NOMO-1 treated with dmso at 0.1 percent for 144 hours (cell line): ENCODE data around the gene GSTK1.
"Not testable (repeated sequence)": the region's sequence is repeated elsewhere in the genome, so short reads cannot be mapped to it uniquely, and the experiment has no call there.

Source experiments
- DNase-seq: peaks from one replicate; lab custom pipeline; 2025; ENCODE audit not compliant: unreplicated experiment; lab: John Stamatoyannopoulos, UW

The GSTK1 gene

DNA sequence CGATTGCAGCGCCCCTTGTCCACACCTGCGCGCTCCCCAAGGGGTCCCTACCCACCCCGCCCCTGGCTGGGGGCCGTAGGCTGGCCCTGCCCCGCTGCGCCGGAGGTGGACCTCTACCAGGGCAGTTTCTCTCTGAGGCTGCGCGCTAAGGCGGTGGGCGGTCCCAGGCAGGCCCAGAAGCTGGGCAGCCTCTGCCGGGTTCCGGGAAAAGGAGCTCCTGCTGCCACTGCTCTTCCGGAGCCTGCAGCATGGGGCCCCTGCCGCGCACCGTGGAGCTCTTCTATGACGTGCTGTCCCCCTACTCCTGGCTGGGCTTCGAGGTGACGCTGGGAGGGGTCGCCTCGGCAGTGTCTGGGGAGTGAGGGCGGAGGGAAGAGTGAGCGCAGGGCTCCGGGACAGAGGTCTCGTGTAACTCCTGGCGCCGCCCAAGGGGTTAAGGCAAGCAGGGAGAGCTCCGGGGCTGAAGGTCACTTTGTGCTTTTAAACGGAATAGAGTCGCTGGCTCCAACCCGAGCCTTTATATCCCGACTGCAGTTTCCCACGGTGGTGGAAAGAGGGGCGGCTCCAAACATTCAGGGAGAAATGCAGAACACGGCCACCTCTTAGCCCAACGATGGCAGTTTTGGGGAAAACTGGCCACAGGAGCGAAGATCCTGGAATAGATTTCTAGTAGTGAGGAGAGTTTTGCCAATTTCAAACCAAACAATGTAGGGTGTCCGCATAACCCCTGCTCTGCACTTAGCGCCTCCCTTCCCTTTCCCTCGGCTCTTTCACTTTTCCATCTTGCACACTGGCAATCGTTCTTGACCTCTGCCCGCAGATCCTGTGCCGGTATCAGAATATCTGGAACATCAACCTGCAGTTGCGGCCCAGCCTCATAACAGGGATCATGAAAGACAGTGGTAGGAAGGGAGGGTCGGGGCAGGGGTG, at the start of gene GSTK1:
TSS of gene GSTK1 (plus strand) at position 176 of the 930 bp plus-strand sequence. CDS start at position 249, 73 bp downstream.
- peak; percentile 26 for DNase-seq

GRCh38 chr7:143213478-143213877, 49.8 kb upstream of the GSTK1 start:
- DNase-seq: not testable (repeated sequence)

DNA sequence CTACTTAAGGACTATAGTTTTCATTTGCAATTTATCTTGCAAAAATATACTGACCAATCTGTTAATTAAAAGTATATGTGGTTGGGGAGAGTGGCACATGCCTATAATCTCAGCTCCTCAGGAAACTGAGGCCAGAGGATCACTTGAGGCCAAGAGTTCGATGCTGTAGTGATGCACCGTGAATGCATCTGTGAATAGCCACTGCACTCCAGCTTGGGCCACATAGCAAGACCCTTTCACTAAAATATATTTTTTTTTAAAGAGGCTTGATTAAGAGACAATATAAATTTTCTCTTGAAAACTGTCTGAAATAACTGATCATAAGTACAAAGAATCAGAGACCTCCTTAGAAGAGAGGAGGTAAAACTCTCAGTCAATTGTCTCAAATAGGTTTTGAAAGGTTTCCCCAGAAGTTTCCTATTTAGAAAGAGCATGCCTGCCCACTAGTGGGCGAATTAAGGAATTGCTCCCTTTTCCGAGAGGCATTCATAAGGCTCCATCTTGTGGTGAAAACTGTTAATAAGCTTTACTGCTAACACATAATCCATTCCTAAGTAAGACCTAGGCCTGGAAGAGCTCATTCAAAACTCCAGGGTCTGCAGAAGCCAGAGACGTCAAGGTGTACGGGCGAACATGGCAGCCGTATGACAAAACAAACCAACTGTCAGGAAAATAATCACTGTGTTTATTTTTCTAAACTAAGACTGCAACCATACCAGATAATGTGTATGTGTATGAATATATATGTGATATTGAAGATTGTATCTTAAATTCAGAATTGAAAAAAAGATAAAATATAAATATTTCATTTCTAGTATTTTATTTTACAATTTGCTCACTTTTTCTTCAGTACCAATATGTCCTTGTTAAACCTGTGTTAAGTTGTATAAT, 48.2 kb upstream of the GSTK1 start:
- DNase-seq: peak; percentile 33

DNA sequence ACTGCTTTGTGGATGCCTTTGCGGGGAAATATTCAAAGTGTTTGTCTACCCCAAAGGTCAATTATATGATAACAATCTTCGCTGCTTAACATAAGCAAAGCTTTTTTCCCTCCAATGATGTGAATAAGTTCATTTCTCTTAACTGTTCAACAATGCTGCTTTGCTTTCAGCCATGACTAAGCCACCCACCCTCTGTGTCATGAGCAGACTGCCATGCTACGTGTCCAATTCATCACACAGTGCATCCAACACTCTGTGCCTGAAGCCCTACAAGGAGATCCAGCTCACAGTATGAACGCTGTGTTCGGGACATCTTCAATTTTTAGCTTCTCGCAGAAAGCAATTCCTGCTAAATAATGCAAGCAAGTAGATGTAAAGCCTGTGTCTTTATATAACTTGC, 47.1 kb upstream of the GSTK1 start:
- DNase-seq: no peak

DNA sequence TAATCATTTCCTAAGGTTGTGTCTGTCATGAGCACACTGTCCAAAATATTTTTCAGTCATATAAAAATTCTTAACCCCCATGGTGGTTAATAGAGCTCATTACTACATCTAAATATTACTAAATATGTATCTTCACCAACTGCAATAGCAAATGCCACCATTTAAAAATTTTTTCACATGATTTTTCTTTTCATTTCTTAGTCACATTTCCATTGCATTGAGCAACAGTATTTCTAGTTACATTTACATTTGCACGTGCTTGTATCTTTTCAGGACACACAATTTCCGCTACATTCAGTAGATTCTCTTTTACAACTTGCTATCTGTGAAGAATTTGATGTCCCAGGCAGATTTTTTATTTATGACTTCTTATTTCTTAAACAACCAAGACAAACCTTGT, 46.6 kb upstream of the GSTK1 start:
- DNase-seq: no peak

GRCh38 chr7:143217806-143218205, 45.4 kb upstream of the GSTK1 start:
- no peak for DNase-seq

DNA sequence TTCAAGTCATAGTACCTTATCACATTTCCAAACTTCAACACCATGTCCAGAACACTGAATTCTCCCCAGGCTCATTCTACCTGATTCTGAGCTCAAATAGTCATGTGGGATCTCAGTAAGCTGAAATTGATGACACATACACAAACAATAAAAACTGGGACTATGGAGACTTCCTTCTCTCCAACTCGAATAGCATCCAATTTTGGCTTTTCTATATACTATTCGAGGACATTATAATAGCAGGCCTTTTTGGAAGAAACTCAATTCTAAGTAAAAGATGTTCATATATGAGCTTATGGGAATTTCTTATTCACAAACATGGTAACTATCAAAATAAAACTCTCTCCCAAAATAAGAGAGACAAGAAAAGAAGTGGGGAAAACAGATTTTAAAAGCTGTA, 42.0 kb upstream of the GSTK1 start:
- no peak for DNase-seq

GRCh38 chr7:143221737-143222136, 41.5 kb upstream of the GSTK1 start, which contains the start of gene TAS2R40:
TAS2R40 (plus strand) TSS chr7:143222037; CDS start chr7:143222079, 42 bp downstream.
- no peak for DNase-seq

DNA sequence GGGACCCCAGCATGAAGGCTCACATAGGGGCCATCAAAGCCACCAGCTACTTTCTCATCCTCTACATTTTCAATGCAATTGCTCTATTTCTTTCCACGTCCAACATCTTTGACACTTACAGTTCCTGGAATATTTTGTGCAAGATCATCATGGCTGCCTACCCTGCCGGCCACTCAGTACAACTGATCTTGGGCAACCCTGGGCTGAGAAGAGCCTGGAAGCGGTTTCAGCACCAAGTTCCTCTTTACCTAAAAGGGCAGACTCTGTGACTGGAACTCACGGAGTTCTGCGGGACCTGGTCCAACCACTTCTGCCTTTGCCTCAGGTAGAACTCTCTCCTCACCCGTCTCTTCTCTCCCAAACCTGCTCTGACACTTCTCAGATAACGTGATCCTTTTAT, 40.5 kb upstream of the GSTK1 start:
- peak; percentile 58 for DNase-seq

DNA sequence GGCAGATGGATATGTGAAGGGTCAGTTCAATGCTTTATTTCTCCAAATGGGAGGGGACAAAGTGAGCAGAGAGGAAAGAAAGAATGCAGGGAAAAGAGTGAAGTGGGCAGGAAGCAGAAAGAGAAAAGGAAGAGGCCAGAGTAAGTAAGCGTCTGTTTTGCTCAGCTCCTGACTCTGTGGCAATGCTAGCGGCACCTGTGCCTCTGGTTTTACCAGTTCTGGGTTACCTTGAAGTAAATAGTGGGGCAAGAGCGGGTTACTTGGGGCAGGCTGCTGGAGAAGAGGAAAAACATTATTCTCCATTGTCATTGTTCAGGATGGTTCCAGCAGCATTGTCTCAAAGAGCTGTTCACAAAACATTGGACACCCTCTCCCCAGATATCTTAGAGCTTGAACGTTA, 39.5 kb upstream of the GSTK1 start:
- DNase-seq: no peak

DNA sequence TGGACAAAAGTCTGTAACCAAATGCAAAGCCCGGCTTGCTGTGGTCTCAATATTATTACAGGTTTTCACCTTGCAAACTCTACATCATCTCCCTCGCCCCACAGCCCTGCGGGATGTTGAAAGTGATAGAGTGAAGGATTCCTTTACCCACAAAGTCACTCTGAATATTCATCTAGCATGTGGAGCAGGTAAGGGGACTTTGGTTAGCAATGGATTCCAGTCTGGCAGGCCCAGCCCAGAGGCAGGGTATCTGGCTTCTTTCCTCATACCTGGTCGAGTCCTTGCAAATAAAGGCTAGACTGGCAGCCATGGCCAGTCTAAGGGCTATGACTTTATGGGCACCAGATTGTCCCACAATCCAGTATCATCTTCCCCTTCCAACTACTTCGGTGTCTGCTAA, 38.2 kb upstream of the GSTK1 start:
- DNase-seq: no peak

- no peak for DNase-seq
Observed at GRCh38 chr7:143227806-143228205, 35.4 kb upstream of the GSTK1 start.

DNA sequence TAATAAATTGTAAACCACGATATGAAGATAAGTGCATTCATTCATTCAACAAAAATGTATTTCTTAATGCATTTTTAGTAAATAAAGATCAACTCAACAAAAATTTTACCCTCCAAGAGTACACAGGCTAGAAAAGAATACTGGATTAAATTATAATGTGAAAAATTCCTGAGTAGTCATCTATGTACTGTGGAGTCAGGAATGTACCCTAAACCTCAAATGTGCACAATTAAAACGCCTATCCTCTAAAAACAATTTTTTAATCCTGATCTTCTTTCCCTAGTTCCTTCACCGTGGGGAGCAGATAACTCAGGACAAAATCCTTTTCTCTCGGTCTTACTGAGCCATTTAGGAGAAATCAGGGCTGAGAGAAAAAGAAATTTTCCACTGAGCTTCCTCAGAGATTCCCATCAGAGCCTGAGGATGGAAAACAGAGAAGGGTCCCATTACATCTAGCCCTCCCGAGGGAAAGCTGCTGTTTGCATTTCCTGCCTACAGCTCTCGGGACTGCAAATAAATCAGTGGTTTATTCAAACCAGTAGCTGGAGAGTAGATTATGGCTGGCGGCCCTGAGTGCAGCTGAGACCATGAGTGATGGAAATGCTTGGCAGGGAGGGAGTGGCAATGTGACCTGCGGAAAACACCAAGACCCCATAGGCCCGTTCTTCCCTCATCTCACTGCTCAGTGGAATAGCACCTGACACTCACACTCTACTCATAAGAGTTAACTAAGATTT, 34.0 kb upstream of the GSTK1 start:
- no peak for DNase-seq

DNA sequence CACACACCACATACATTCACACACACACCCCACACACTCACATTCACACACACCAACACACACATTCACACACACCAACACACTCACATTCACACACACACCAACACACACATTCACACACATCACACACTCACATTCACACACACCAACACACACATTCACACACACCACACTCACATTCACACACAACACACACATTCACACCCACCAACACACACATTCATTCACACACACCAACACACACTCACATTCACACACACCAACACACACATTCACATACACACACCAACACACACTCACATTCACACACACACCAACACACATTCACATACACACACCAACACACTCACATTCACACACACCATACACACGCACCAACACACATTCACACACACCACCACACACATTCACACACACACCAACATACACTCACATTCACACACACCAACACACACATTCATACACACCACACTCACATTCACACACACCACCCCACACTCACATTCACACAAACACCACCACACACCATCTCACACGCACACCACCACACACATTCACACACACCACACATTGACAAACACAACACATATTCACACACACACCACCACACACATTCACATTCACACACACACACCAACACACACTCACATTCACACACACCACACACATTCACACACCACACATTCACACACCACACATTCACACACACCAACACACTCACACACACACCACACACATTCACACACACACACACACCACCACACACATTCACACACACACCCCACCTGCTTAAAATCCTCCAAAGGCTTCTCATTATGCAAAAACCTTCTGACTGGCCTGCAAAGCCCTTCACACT, 32.4 kb upstream of the GSTK1 start:
- no peak for DNase-seq

GRCh38 chr7:143233816-143234532, 29.3 kb upstream of the GSTK1 start:
- DNase-seq: no peak

DNA sequence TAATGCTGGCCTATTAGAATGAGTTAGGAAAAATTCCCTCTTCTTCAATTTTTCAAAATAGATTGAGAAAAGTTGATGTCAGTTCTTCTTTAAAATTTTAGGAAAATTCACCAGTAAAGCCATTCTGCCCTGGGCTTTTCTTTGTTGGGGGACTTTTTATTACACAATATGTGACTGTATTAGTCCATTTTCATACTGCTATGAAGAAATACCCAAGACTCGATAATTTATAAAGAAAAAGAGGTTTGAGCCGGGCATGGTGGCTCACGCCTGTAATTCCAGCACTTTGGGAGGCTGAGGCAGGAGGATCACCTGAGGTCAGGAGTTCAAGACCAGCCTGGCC, 28.7 kb upstream of the GSTK1 start:
- DNase-seq: no peak

- no peak for DNase-seq
Observed at GRCh38 chr7:143235561-143235960, 27.7 kb upstream of the GSTK1 start.

- no peak for DNase-seq
Observed at GRCh38 chr7:143236408-143236990, 26.7 kb upstream of the GSTK1 start.

GRCh38 chr7:143237366-143237765, 25.9 kb upstream of the GSTK1 start:
- no peak for DNase-seq
